UCSD-AML1 (cell line): ENCODE results near the gene POTEH.
"Not testable (repeated sequence)": the region's sequence is repeated elsewhere in the genome, so short reads cannot be mapped to it uniquely, and the experiment has no call there.

Experiments used
- DNase-seq: peaks from one replicate; lab custom pipeline; 2025; ENCODE audit not compliant: unreplicated experiment; lab: John Stamatoyannopoulos, UW

POTEH gene

DNA sequence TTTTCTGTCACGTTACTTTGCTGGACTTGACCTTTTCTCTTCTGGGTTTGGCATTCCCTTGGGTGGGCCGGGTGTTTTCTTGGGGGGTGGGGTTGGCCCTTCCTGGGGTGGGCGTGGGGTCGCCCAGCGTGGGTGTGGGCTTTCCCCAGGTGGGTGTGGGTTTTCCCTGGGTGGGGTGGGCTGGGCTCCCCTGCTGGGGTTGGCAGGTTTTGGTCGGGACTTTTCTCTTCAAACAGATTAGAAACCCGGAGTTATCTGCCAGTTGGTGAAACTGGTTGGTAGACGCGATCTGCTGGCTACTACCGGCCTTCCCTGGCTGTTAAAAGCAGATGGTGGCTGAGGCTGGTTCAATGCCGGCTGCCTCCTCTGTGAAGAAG is at the start of gene POTEH:
Gene POTEH, plus strand, starts transcription at position 278 of the 377 bp plus-strand sequence. Its CDS starts 52 bp downstream, at position 330.
- not testable (repeated sequence) for DNase-seq

DNA sequence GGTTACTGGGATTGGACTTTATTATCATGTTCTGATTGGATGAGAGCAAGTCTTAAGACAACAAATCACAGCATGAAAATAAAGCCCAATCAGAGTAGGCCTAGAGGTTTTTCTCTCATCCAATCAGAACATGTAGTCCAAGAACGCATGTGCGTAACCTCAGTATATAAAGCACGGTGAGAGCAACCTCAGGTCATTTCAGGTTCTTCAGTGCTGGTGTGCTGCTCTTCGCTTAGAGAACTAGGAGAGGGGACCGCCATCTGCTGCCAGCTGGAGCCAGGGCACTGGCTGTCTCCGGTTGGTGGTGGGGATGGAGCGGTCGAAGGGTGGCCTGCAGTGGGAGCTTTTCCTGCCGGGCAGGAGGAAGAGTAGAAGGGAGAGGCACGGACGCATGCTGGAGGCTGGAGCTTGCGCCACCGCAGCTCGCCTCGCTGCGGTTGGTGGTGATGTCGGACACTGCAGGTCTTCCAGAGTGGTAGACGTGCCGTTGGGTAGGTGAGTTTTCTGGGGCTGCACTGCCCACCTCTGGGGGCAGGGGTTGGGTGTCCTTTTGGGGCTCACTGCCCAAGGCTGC is 47.5 kb upstream of the POTEH start:
- not testable (repeated sequence) for DNase-seq

DNA sequence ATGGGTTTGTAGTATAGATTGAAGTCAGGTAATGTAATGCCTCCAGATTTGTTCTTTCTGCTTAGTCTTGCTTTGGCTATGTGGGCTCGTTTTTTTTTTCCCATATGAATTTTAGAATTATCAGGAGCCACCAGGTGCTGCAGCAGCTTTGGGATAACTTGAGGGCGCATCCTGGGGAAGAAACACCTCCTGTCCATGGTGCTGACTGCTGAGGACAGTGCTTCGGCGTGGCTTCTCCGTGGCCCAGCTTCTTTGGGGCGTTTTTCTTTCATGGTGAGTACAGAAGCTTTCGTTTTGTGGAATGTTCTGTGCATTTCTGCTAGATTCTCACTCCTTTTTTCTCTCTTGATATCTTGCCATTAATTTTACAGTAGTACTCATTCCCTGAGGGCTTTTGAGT is 37.9 kb upstream of the POTEH start:
- DNase-seq, result not testable (repeated sequence)

DNA sequence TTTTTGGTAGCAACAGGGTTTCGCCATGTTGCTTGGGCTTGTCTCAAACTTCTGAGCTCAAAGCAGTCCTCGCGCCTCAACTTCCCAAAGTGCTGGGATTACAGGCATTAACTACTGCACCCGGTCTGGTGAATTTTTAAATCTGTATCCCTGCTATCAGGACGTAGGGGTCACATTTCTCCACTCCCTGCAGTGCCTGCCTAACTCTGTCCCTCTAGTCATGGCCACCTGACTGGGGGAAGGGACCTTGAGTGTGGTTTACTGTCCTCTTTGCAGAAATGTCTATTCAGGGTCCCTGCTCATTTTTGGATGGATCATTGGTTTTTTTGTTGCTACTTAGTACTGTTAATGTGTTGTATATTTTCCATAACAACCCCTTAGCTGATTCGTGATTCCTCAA is 37.1 kb upstream of the POTEH start:
- DNase-seq, result not testable (repeated sequence)

DNA sequence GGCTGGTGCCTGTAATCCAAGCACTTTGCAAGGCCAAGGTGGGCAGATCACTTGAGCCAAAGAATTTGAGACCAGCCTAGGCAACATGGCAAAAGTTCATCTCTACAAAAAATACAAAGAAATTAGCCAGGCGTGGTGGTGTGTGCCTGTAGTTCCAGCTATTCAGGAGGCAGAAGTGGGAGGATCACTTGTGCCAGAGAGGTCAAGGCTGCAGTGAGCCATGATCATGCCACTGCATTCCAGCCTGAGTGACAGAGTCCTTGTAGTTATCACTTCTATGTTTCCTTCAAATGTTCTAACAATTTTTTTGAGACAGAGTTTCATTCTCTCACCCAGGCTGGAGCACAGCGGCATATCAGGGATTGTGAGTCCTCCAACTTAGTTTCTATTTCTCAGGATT is 36.6 kb upstream of the POTEH start:
- not testable (repeated sequence) for DNase-seq

DNA sequence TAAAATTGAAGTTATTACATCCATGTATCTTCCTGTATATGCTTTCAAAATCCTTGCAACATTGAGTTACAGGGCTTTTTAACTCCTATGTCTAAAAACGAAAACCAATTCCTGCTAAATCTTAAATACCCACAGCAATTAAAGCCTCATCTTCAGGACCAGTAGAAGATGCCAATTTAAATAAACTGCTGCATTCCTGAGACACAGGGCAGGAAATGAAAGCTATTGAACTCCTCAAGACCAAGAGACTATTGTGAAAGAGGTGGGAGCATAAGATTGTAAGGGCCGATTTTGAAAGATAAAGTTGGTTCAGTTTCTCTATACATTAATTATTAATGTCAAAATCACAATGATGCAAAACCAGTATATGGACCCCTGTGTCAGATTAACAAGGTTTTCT is 28.7 kb upstream of the POTEH start:
- DNase-seq, result not testable (repeated sequence)

DNA sequence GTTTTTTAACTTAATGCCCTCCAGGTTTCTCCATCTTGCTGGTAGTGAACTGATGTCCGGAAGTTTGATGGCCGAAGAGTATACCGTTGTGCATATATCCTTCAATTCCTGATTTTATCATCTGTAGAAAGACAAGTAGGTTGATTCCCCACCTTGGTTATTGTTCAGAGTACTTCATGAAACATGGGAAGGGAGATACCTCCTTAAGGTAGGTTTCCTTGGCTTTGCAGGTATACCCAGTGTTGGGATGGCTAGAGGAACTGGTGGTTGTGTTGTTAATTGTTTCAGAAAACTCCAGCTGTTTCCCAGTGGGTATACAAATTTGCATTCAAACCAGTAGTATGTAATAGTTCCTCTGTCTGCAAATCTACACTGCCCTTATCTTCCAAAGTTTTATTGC is 25.1 kb upstream of the POTEH start:
- DNase-seq, result not testable (repeated sequence)

DNA sequence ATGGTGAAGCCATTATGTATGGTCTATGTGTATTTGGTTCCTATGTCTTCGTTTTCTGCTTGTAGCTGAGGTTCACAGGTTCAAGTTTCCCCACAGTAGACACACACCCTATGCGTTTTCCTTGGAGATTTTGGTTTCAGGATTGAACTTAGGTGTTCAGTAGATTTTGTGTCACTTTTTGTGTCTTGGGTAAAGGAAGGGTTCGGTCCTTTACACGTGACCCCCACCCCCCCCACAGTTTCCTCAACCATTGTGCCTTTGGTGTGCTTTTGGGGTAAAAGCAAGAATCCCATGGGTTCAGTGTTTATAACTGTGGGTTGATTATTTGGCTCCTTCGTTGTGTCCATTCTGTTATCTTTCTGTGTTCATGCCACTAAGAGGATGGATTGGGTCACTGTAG is 24.3 kb upstream of the POTEH start:
- not testable (repeated sequence) for DNase-seq

DNA sequence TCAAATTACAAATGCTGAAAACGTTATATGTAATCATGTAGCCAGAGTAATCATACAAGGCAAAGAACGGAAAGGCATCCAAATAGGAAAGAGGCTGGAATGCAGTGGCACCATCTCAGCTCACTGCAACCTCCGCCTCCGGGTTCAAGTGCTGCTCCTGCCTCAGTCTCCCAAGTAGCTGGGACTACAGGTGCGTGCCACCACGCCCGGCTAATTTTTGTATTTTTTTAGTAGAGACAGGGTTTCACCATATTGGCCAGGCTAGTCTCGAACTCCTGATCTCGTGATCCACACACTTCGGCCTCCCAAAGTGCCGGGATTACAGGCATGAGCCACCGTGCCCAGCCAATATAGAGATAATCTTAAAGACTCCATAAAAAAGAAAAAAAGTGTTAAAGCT is 20.4 kb upstream of the POTEH start:
- DNase-seq, result not testable (repeated sequence)

DNA sequence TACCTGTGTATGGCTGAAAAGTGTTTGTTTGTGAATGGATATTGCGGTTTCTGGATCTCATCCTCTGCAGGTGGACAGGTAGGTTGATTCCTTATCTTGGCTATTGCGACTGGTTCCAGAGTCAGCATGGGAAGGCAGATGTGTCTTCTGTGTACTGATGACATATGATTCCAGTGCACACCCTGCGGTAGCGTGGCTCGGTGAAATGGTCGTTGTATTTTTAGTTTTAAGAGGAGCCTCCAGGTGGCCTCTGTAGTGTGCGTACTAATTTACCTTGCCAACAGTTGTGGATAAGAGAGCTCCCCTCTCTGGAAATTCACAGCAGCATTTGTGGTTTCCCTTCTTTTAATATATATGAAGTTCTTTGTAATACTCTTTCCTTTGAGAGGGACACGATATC is 10.1 kb upstream of the POTEH start:
- not testable (repeated sequence) for DNase-seq

DNA sequence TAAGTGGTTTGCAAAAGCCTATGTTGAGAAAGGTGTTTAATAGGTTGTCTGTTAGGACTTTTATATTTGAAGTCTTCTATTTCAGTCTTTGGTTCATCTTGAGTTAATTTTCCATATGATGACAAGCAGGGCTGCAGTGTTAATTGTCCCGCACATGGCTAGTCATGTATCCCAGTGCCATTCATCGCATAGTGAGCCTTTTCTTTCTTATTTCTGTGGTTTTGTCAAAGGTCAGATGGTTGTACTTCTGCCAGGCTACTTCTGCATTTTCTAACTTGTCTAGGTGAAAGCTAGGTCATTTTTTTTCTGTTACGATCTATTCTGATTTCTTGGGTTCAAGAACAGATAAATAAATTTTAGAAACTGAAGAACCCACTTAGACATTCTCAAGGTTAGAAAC is 5.7 kb upstream of the POTEH start:
- not testable (repeated sequence) for DNase-seq

DNA sequence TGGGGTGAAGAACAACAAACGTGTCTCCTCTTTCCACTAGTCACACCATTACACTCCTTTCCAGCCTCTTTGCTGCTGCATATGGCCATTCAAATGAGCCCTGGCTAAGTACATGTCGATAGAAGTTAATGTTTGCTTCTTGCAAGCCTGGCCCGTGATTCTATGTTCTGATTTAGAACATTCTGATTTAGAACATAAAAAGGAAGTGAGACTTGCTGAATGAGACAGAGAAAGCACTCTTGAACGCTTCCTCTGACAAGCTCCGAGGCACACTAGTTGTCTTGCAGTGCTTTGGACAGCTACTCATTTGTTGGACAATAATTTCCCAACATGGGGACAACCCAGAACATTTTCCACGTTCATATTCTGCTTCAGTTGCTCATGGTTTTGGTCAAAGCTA is 5.1 kb upstream of the POTEH start:
- not testable (repeated sequence) for DNase-seq

DNA sequence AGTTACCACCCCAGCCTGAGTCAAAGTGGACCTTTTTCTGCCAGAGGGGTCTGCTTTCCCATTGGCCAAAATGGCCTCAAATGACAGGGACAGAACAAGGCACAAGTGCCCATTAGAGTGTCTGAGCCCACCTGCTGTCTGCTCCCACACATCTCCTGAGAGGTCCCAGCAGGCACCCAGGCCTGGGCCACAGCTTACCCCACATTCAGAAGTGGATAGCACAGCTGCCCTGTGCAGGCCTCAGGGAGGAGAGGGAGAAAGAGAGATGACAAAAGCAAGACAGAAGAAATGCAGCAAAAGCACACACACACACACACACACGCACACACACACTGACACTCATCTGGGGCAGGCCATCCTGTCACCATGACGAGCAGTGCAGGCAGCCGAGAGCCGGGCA is 4.2 kb upstream of the POTEH start:
- DNase-seq, result not testable (repeated sequence)

DNA sequence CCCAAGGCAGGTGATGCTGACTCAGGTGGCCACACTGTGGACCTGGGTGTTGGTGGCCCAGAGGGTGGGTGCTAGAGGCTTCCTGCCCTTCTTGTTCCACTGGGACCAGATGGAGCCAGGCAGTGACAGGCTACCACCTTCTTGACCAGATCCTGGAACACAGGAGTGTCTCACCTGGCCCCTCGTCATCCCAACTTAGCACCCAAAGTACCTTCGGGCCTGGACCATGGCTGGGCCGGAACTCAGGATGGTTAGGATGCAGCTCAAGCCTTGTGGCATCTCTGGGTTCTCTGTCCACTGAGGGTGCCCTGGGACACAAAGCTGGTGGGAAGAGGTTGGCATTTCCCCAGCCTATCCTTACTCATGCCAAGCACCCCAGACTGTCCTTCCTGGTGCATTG is 2.7 kb upstream of the POTEH start:
- DNase-seq, result not testable (repeated sequence)

DNA sequence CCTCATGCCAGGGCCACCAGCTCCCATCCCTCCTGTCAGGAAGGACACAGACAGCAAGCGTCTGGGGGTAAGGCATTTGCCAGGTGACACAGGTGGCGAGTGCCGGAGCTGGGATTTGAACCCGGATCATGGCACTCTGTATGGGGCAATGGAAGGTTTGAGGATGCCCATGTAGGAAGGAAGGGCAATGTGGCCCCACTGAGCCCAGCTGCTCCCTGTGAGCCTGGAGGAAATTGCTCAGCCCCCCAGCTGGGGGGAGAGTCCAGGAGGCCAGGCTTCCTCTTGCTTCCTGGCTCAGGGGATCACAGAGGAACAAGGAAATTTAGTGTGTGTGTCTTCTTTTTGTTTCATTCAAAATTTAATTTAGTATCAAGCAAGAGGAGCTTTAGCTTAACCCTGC is 2.1 kb upstream of the POTEH start:
- DNase-seq, result not testable (repeated sequence)

DNA sequence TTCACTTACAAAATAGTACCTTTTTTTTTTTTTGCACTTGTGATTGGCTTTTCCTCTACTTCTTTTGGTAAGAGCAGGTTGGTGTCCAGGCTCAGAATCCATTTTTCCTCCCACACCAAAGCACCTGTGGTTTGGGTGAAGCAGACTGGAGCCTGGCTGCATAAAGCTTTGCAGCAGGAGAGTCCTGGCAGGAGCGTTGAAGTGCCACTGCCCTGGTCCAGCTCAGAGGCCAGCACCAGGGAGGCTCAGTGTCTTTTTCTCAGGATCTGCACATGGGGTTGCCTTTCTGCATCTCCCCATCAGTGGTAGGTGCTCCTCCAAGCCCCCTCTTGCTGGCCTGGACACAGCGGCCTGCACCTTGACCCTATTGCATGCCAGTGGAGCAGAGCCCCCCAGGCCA is 1.7 kb upstream of the POTEH start:
- not testable (repeated sequence) for DNase-seq

DNA sequence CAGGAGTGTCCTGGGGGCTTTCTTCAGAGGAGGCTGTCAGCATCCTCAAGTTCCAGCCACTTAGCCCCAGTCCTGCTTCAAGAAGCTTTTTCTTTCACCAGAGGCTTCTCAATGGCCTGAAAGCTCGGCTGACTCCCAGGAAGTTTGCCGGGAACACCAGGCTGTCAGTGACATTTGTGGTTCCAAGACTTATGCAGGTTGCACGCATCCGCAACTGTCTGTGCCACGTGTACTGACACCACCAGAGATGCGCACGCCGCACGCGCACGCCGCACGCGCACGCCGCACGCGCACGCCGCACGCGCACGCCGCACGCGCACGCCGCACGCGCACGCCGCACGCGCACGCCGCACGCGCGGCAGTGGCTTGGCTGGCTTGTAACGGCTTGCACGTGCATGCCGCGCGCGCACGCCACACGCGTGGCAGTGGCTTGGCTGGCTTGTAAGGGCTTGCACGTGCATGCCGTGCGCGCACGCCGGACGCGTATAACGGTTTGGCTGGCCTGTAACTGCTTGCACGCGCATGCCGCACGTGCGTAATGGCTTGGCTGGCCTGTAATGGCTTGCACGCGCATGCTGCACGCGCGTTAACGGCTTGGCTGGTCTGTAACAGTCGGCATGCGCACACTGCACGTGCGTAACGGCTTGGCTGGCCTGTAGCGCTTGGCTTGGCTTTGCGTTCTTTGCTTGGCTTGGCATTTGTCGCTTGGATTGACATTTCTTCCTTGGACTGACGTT is 646 bp upstream of the POTEH start:
- DNase-seq, result not testable (repeated sequence)

DNA sequence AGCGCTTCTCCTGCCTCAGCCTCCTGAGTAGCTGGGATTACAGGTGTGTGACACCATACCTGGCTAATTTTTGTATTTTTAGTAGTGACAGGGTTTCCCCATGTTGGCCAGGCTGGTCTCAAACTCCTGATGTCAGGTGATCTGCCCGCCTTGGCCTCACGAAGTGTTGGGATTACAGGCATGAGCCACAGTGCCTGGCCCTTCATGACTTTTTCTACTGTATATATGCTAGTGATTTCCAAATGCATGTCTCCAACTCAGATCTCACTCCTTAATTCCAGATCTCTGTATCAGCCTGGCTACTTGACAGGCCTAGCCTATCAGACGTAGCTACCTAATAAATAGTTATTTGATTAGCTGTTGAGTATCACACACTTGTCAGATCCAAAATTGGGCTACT is 23.8 kb downstream of the POTEH start:
- not testable (repeated sequence) for DNase-seq

DNA sequence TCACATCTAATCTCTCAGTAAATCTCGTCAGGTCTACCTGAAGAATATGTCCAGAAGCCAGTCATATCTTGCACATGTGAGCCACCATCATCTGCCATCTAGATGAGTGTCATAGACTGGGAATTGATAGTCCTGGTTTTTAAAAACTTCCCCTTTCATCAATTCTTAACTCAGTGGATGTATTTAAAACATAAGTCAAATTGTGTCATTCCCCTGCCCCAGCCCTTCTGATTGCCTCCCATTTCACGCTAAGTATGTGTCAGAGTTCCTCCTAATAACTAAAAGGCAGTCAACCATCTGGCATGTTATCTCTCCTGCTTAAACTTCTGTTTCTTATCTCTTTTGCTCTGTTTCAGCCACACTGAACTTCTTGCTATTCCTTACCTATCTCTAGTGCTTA is 24.3 kb downstream of the POTEH start:
- not testable (repeated sequence) for DNase-seq

DNA sequence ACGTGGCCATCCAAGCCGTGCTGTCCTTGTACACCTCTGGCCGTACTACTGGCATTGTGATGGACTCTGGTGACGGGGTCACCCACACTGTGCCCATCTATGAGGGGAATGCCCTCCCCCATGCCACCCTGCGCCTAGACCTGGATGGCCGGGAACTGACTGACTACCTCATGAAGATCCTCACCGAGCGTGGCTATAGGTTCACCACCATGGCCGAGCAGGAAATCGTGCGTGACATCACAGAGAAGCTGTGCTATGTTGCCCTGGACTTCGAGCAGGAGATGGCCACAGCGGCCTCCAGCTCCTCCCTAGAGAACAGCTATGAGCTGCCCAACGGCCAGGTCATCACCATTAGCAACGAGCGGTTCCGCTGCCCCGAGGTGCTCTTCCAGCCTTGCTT is 32.1 kb downstream of the POTEH start:
- DNase-seq, result not testable (repeated sequence)

DNA sequence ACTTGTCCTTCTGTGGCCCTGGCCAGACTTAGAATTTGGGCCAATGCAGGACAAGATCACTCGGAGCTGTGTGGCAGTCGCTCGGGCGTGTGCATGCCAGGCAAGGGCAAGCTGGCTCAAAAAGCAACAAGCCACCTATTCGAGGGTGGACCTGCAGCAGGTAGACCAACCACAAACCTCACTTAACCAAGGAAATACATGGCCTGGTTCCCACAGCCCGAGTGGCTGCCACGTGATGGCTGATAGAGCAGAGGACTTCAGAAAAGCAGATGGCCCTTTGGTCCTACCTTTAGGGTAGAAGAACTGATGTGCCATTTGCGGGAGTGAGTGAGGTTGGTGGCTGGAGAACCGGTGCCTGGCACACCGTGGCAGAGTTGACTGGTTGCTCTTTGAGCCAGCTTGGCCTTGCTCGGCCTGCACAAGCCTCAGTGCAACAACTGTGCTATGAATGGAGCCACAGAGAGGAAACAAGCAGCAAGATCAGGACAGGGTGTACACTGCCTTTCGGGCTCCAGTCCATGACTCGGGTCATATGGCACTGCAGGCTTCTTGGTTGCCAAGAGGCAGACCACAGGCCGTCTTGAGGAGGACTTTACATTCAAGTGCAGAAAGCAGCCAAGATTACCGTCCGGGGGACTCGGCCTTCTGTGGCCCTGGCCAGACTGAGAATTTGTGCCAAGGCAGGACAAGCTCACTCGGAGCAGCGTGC is 39.5 kb downstream of the POTEH start:
- not testable (repeated sequence) for DNase-seq

DNA sequence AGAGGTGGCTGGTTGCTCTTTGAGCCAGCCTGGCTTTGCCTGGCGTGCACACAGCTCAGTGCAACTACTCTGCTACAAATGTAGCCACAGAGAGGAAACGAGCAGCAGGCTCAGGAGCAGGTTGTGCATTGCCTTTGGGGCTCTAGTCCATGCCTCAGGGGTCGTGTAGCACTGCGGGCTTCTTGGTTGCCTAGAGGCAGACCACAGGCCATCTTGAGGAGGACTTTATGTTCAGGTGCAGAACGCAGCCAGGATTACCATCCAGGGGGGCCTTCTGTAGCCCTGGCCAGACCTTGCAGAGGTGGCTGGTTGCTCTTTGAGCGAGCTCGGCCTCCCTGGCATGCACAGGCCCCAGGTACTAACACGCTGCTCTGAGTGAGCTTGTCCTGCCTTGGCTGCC is 41.2 kb downstream of the POTEH start:
- DNase-seq, result not testable (repeated sequence)
